Lower leg skin (tissue), 4 donors: Measurements from ENCODE around the gene SARNP. TPM values are rescaled to one million over a fixed set of nuclear protein-coding genes. Genes with fewer than 3 reads are reported as not detected.
A peak's percentile ranks its signal among the peaks of the same experiment; 100 is the strongest.

ENCODE experiments used
- DNase-seq, 2 donors: peaks; one replicate each; pipeline ENCODE4 v3.0.0-alpha.2; 2019; ENCODE audit warnings: low spot score in 2 of 2
- H3K4me3 ChIP-seq: fragments of 200-600 bp; sonication (generic); 2 replicates; pipeline ENCODE4 v1.5.1; 2017; ENCODE audit warnings: mild to moderate bottlenecking, low read depth; ENCODE audit not compliant: poor library complexity, severe bottlenecking
- CTCF ChIP-seq, 3 donors: fragments of 450-650 bp; IDR thresholded peaks; one replicate each; pipeline ENCODE4 v1.5.1; 2016; ENCODE audit warnings: antibody characterized with exemption in 3 of 3, mild to moderate bottlenecking in 3 of 3, moderate library complexity in 2 of 3
- POLR2A ChIP-seq, 2 donors: fragments of 450-650 bp; IDR thresholded peaks; one replicate each; pipeline ENCODE4 v1.6.1; 2016 to 2017; ENCODE audit warnings: antibody characterized with exemption in 2 of 2, mild to moderate bottlenecking in 1 of 2, moderate library complexity in 1 of 2
- WGBS, 2 donors: methylation state at CpG; one replicate each; pipeline ENCODE4 v1.1.5; 2018; 5-methylcytosine and 5-hydroxymethylcytosine counted together
- intact Hi-C: fragments of 100-400 bp; cut with DNase I; formaldehyde crosslinking; loops from one replicate; pipeline ENCODE4 v1.15.0; 2023; ENCODE audit warnings: low total_unique reads
- total RNA-seq, 4 donors: library from RNA; depleted of rRNA; stranded (reverse); fragments of >200 nt; gene quantifications; one replicate each; pipeline ENCODE4 v1.1.0, GENCODE V29; 2016

The SARNP gene
- total RNA-seq, 4 donors from 2014 or later = 36.8 to 62.1 (median 59.6) TPM

GRCh38 chr12:55718015-55718414 is 99.5 kb downstream of the SARNP start:
- DNase-seq = no peak
- TF ChIP-seq CTCF (IDR thresholded peaks at IDR 0.05) (no peak), POLR2A (IDR thresholded peaks at IDR 0.05) (no peak)

DNA sequence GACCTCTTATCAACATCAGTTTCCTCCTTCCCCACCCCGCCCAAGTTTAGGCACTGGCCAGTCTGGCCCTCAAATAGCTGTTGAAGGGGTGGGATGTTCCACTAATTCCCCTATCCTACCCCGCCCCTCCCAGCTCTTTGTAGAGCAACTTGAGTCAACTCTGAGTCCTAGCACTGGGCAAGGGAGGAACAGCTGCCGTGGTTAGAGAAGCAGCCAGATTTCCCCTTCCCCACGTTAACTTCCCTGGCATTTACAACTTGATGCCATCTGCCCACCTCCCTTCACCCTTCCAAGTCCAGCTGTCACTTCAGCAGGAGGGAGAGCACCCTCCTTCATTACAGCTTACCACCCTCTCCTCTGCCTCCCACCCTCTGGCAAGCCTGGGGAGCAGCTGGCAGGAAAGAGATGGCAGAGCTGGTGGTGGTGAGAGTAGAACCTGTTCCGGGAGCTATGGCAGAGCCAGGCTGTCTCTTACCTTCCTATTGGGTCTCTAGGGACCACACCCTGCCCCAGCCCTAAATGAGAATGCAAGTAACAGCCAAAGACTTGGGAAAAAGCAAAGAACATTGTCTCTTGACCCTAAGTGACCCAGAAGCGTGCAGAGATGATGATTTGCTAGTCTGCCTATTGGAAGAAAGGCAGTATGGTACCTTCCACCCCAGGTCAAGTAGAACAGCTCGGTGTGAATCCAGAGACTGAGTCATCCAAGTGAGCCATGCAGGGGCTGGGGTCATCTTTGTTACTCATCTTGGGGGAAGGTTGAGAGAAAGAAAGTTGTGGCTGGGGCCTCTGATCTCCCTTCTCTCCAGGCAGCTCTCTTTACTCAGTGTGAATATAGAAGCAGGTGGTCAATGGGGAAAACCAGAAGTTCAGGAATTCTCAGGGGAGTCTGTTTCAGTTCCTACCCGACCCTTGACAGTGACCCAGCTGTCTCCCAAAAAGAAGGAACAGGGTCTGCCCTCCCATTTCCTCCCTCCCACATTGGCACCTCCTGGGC is 100.2 kb downstream of the SARNP start:
- 21 to 27% methylated on average over 8 of the region's 8 CpGs for WGBS, 2 donors
- no peak overlapping the region for H3K4me3 ChIP-seq
- intact Hi-C loops = no loop called here
- no peak for DNase-seq
- no peak for TF ChIP-seq CTCF (IDR thresholded peaks at IDR 0.05)
- no peak for TF ChIP-seq POLR2A (IDR thresholded peaks at IDR 0.05)

More at GRCh38 chr12:55718015-55718414, 99.5 kb downstream of the SARNP start:
- no peak overlapping the region for H3K4me3 ChIP-seq
- intact Hi-C loops = no loop called here
- WGBS, 2 donors = 30 to 43% methylated on average over 4 of the region's 4 CpGs

- no peak for DNase-seq
- no peak for TF ChIP-seq CTCF (IDR thresholded peaks at IDR 0.05)
- H3K4me3 ChIP-seq = peak overlapping the region; percentile 54
- 3 to 5% methylated on average over 13 of the region's 13 CpGs for WGBS, 2 donors
- intact Hi-C loops = no loop called here
These were observed 101.0 kb downstream of the SARNP start for GRCh38 chr12:55716582-55716957.

GRCh38 chr12:55715833-55716581 is 101.5 kb downstream of the SARNP start, which contains the start of gene BLOC1S1:
Gene BLOC1S1, plus strand, starts transcription at chr12:55716046. Its CDS starts 6 bp downstream, at chr12:55716052.
- intact Hi-C loops = no loop called here

More at GRCh38 chr12:55715833-55716581, 101.5 kb downstream of the SARNP start, which contains the start of gene BLOC1S1:
- WGBS, 2 donors = 1 to 2% methylated on average over 42 of the region's 42 CpGs
- TF ChIP-seq POLR2A (IDR thresholded peaks at IDR 0.05) (no peak), CTCF (IDR thresholded peaks at IDR 0.05) (no peak)
- H3K4me3 ChIP-seq = peak within 1 kb of the TSS; percentile 54
- DNase-seq = peak; percentile 90 to 99
